HepG2 (cell line): ENCODE results near the gene HECTD4. TPM values are rescaled to one million over a fixed set of nuclear protein-coding genes. Genes with fewer than 3 reads are reported as not detected.
A peak's percentile ranks its signal among the peaks of the same experiment; 100 is the strongest.

ENCODE experiments used
- ARID2 ChIP-seq: sonication (generic); formaldehyde crosslinking; IDR thresholded peaks from 2 replicates; pipeline ENCODE4 v1.8.1; 2022; ENCODE audit warnings: mild to moderate bottlenecking, missing genetic modification reagents, borderline replicate concordance
- ARNT ChIP-seq: fragments of 450-650 bp; IDR thresholded peaks from 2 replicates; pipeline ENCODE4 v1.6.1; 2017
- CREM ChIP-seq, 2 experiments: sonication (generic) in 1 of 2; formaldehyde crosslinking in 1 of 2; IDR thresholded peaks; 2 replicates each; pipeline versions ENCODE4 v1.4.0 to v1.6.1; 2016 to 2020; ENCODE audit warnings: antibody characterized with exemption in 1 of 2, mild to moderate bottlenecking in 1 of 2, missing genetic modification reagents in 1 of 2
- KMT2B ChIP-seq: IDR thresholded peaks from 2 replicates; pipeline ENCODE4 v1.6.1; 2016; ENCODE audit warnings: missing genetic modification reagents, missing compliant biosample characterization
- MAFK ChIP-seq, 2 experiments: IDR thresholded peaks in 1 of 2; conservative IDR thresholded peaks in 1 of 2; 2 replicates each; pipeline ENCODE4 v1.6.1; 2011; ENCODE audit warnings: improper control_type of control experiment in 2 of 2, low read length in 2 of 2
- NFE2 ChIP-seq: sonication (generic); formaldehyde crosslinking; IDR thresholded peaks from 2 replicates; pipeline ENCODE4 v1.4.0; 2020; ENCODE audit warnings: missing genetic modification reagents
- NKX3-1 ChIP-seq: sonication (generic); formaldehyde crosslinking; IDR thresholded peaks from 2 replicates; pipeline ENCODE4 v1.5.0; 2020; ENCODE audit warnings: missing genetic modification reagents
- PHF21A ChIP-seq: sonication (generic); formaldehyde crosslinking; IDR thresholded peaks from 2 replicates; pipeline ENCODE4 v1.5.0; 2020; ENCODE audit warnings: mild to moderate bottlenecking, missing genetic modification reagents
- THYN1 ChIP-seq: sonication (generic); formaldehyde crosslinking; IDR thresholded peaks from 2 replicates; pipeline ENCODE4 v1.8.1; 2023; ENCODE audit warnings: low read depth, mild to moderate bottlenecking, moderate library complexity, missing genetic modification reagents, borderline replicate concordance
- ZNF143 ChIP-seq: sonication (generic); formaldehyde crosslinking; IDR thresholded peaks from 2 replicates; pipeline ENCODE4 v1.4.0; 2020; ENCODE audit warnings: missing genetic modification reagents
- ZNF205 ChIP-seq: IDR thresholded peaks from 2 replicates; pipeline ENCODE4 v1.6.1; 2018; ENCODE audit warnings: missing biosample characterization, missing genetic modification reagents
- ZNF234 ChIP-seq: sonication (generic); formaldehyde crosslinking; conservative IDR thresholded peaks from 2 replicates; pipeline ENCODE4 v1.5.1; 2020; ENCODE audit warnings: mild to moderate bottlenecking, missing genetic modification reagents
- ZNF292 ChIP-seq: sonication (generic); formaldehyde crosslinking; IDR thresholded peaks from 2 replicates; pipeline ENCODE4 v1.8.1; 2022; ENCODE audit warnings: mild to moderate bottlenecking, low read depth, missing genetic modification reagents, borderline replicate concordance
- ZNF543 ChIP-seq: sonication (generic); formaldehyde crosslinking; IDR thresholded peaks from 2 replicates; pipeline ENCODE4 v1.4.0; 2020; ENCODE audit warnings: mild to moderate bottlenecking, missing genetic modification reagents
- ZNF615 ChIP-seq: sonication (generic); formaldehyde crosslinking; IDR thresholded peaks from 2 replicates; pipeline ENCODE4 v1.5.0; 2020; ENCODE audit warnings: mild to moderate bottlenecking, missing genetic modification reagents, borderline replicate concordance
- ZNF616 ChIP-seq: sonication (generic); formaldehyde crosslinking; IDR thresholded peaks from 2 replicates; pipeline ENCODE4 v1.5.0; 2020; ENCODE audit warnings: low read depth, mild to moderate bottlenecking, missing genetic modification reagents
- ZNF775 ChIP-seq: sonication (generic); formaldehyde crosslinking; IDR thresholded peaks from 2 replicates; pipeline ENCODE4 v1.4.0; 2020; ENCODE audit warnings: missing genetic modification reagents, mild to moderate bottlenecking, moderate library complexity, borderline replicate concordance
- polyA plus RNA-seq, 8 experiments: library from polyadenylated mRNA; depleted of rRNA in 3 of 8; stranded (reverse) in 7 of 8; unstranded in 1 of 8; fragments of >200 nt; fragmentation: Illumina TruSeq in 4 of 8; extraction: Trizol in 4 of 8; gene quantifications; 2 replicates each; pipeline versions ENCODE4 v1.2.1 to v1.2.3, GENCODE V29; 2011 to 2016; ENCODE audit warnings: low read depth in 4 of 8, missing spikeins in 1 of 8, mixed read lengths in 1 of 8; ENCODE audit not compliant: insufficient read depth in 1 of 8
- total RNA-seq, 5 experiments: library from RNA; depleted of rRNA; stranded (reverse); fragments of >200 nt; fragmentation: Illumina TruSeq; extraction: Trizol; gene quantifications; 2 replicates each; pipeline ENCODE4 v1.2.3, GENCODE V29; 2016; ENCODE audit warnings: low read depth in 1 of 5
- TF ChIP-seq, protein P1 (sequence below), 2 experiments: sonication (generic) in 1 of 2; formaldehyde crosslinking in 1 of 2; IDR thresholded peaks; 2 replicates each; pipeline versions ENCODE4 v1.5.1 to v1.6.1; 2011 to 2020; ENCODE audit warnings: borderline replicate concordance in 1 of 2, low read depth in 1 of 2, low read length in 1 of 2, mild to moderate bottlenecking in 1 of 2, missing genetic modification reagents in 1 of 2, moderate library complexity in 1 of 2
- TF ChIP-seq, protein P2 (sequence below): sonication (generic); formaldehyde crosslinking; IDR thresholded peaks from 2 replicates; pipeline ENCODE4 v1.5.0; 2020; ENCODE audit warnings: mild to moderate bottlenecking, missing genetic modification reagents
- TF ChIP-seq, protein P3 (sequence below): sonication (generic); formaldehyde crosslinking; IDR thresholded peaks from 2 replicates; pipeline ENCODE4 v1.4.0; 2020; ENCODE audit warnings: missing genetic modification reagents, borderline replicate concordance
- TF ChIP-seq, protein P4 (sequence below): sonication (generic); formaldehyde crosslinking; IDR thresholded peaks from 2 replicates; pipeline ENCODE4 v1.5.1; 2020; ENCODE audit warnings: missing genetic modification reagents, mild to moderate bottlenecking, borderline replicate concordance

The HECTD4 gene
- total and polyA plus RNA-seq, 2 of the 13 experiments (the other 11 are each of a cell fraction or from before 2014, with no cell fraction given): 9.0 to 11.4 TPM

DNA sequence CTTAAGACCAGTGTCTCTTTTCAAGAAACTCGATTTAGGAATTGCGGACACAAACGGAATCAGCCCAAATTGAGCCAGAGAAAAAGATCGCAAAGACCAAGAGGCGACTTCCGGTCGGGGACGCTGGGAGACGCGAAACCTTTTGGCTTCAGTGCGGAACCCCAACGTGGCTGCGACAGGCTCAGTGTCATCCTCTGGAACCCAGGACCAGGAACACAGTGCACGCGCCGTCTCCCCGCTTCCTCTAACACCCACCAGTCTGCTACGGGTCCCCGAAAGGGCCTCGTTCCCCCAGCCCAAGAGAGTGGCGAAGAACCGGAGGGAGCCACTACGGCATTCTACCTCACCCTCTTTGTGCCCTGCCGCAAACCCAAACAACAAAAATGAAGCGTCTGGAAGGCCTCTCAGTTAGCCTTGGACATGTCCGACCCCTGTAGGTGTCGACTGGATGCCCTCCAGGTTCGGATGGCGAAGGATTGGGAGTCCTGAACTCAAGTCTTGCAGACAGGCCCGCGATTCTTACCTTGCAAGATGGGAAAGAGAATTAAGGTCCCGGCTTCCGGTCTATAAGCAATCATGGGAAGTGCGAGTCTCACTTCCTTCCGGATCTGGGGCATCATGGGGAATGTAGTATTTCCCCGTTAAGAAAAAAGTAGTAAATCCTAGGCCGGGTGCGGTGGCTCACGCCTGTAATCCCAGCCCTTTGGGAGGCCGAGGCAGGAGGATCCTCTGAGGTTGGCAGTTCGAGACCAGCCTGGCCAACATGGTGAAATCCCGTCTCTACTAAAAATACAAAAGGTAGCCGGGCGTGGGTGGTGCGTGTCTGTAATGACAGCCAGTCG lies 27.1 kb upstream of the HECTD4 start, which contains the start of gene RPL6 (continued):
- TF ChIP-seq, protein P1, sequence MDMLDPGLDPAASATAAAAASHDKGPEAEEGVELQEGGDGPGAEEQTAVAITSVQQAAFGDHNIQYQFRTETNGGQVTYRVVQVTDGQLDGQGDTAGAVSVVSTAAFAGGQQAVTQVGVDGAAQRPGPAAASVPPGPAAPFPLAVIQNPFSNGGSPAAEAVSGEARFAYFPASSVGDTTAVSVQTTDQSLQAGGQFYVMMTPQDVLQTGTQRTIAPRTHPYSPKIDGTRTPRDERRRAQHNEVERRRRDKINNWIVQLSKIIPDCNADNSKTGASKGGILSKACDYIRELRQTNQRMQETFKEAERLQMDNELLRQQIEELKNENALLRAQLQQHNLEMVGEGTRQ (IDR thresholded peaks at IDR 0.05; ENCODE audit: low read depth, low read length): no peak
- TF ChIP-seq, protein P1 (CRISPR knock-in tag; IDR thresholded peaks at IDR 0.05; ENCODE audit: borderline replicate concordance): no peak
- TF ChIP-seq ZNF143 (CRISPR knock-in tag) (peak; percentile 94), MAFK (conservative IDR thresholded peaks at IDR 0.05 in 1 of 2, IDR thresholded peaks at IDR 0.05 in 1 of 2; ENCODE audit: low read length in 2 of 2) (no peak), ARNT (no peak), NFE2 (CRISPR knock-in tag) (no peak), ZNF616 (peak; percentile 80; the same call in 1 of the 2 replicates), ZNF292 (CRISPR knock-in tag) (no peak), ZNF543 (peak; percentile 85), PHF21A (CRISPR knock-in tag) (peak; percentile 64; the same call in 1 of the 2 replicates), ARID2 (peak; percentile 79), ZNF205 (peak; percentile 70; the same call in 1 of the 2 replicates), THYN1 (CRISPR knock-in tag) (no peak), CREM (IDR thresholded peaks at IDR 0.05) (peak; percentile 92), CREM (CRISPR knock-in tag; IDR thresholded peaks at IDR 0.05) (no peak), ZNF615 (CRISPR knock-in tag) (no peak), NKX3-1 (CRISPR knock-in tag) (peak; percentile 26; the same call in 1 of the 2 replicates), KMT2B (CRISPR knock-in tag) (peak; percentile 84), ZNF775 (CRISPR knock-in tag) (0 out of 2 replicates have a peak, but pooled peaks have one; percentile 57), ZNF234 (CRISPR knock-in tag) (no peak)
- TF ChIP-seq, protein P2, sequence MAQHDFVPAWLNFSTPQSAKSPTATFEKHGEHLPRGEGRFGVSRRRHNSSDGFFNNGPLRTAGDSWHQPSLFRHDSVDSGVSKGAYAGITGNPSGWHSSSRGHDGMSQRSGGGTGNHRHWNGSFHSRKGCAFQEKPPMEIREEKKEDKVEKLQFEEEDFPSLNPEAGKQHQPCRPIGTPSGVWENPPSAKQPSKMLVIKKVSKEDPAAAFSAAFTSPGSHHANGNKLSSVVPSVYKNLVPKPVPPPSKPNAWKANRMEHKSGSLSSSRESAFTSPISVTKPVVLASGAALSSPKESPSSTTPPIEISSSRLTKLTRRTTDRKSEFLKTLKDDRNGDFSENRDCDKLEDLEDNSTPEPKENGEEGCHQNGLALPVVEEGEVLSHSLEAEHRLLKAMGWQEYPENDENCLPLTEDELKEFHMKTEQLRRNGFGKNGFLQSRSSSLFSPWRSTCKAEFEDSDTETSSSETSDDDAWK (CRISPR knock-in tag): no peak
- TF ChIP-seq, protein P3, sequence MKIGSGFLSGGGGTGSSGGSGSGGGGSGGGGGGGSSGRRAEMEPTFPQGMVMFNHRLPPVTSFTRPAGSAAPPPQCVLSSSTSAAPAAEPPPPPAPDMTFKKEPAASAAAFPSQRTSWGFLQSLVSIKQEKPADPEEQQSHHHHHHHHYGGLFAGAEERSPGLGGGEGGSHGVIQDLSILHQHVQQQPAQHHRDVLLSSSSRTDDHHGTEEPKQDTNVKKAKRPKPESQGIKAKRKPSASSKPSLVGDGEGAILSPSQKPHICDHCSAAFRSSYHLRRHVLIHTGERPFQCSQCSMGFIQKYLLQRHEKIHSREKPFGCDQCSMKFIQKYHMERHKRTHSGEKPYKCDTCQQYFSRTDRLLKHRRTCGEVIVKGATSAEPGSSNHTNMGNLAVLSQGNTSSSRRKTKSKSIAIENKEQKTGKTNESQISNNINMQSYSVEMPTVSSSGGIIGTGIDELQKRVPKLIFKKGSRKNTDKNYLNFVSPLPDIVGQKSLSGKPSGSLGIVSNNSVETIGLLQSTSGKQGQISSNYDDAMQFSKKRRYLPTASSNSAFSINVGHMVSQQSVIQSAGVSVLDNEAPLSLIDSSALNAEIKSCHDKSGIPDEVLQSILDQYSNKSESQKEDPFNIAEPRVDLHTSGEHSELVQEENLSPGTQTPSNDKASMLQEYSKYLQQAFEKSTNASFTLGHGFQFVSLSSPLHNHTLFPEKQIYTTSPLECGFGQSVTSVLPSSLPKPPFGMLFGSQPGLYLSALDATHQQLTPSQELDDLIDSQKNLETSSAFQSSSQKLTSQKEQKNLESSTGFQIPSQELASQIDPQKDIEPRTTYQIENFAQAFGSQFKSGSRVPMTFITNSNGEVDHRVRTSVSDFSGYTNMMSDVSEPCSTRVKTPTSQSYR (CRISPR knock-in tag): no peak
- TF ChIP-seq, protein P4, sequence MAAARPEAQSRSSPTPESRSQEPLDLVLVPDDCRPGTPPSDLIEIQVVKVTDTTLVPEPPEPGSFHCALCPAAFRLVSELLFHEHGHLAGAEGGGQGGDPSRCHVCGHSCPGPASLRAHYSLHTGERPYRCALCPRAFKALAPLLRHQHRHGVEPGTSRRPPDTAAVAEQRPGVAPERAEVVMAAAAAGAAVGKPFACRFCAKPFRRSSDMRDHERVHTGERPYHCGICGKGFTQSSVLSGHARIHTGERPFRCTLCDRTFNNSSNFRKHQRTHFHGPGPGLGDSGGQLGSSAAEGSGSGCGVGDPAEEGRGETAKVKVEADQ: peak; percentile 80; the same call in 1 of the 2 replicates
